ENCODE data around the gene RNF40.

Gene RNF40

GRCh38 chr16:30762991-30763725 is 1.0 kb downstream of the RNF40 start:
- Histone ChIP-seq H3K4me3 (ENCODE audit: severe bottlenecking) (peak overlapping the region; percentile 70), H3K9me3 (ENCODE audit: severe bottlenecking) (no peaks in the 10 kb centered on the region), H3K27ac (ENCODE audit: poor library complexity, severe bottlenecking) (peak overlapping the region; percentile 54), H3K27me3 (ENCODE audit: insufficient read depth, poor library complexity, severe bottlenecking) (no peaks in the 10 kb centered on the region), H3K36me3 (ENCODE audit: low read depth) (peaks cover 54% of the 10 kb centered on the region), H3K4me1 (ENCODE audit: insufficient read depth, poor library complexity, severe bottlenecking) (peaks cover 10% of the 10 kb centered on the region)
- ATAC-seq (ENCODE audit: low read depth) (no peak), DNase-seq (ENCODE audit: low spot score) (peak; percentile 20)
- no peak for TF ChIP-seq CTCF (IDR thresholded peaks at IDR 0.05; ENCODE audit: poor library complexity, severe bottlenecking)

- DNase-seq (ENCODE audit: low spot score) = peak; percentile 29
- Histone ChIP-seq H3K27me3 (ENCODE audit: insufficient read depth, poor library complexity, severe bottlenecking) (no peaks in the 10 kb centered on the region), H3K36me3 (ENCODE audit: low read depth) (peaks cover 63% of the 10 kb centered on the region), H3K4me3 (ENCODE audit: severe bottlenecking) (no peak overlapping the region), H3K27ac (ENCODE audit: poor library complexity, severe bottlenecking) (no peak overlapping the region), H3K9me3 (ENCODE audit: severe bottlenecking) (no peaks in the 10 kb centered on the region), H3K4me1 (ENCODE audit: insufficient read depth, poor library complexity, severe bottlenecking) (peaks cover 10% of the 10 kb centered on the region)
- no peak for TF ChIP-seq CTCF (IDR thresholded peaks at IDR 0.05; ENCODE audit: poor library complexity, severe bottlenecking)
- ATAC-seq (ENCODE audit: low read depth) = no peak
These were observed 2.0 kb downstream of the RNF40 start for GRCh38 chr16:30764086-30764485.

GRCh38 chr16:30764816-30765465 is 2.8 kb downstream of the RNF40 start:
- Histone ChIP-seq H3K27ac (ENCODE audit: poor library complexity, severe bottlenecking) (no peak overlapping the region), H3K4me3 (ENCODE audit: severe bottlenecking) (no peak overlapping the region), H3K9me3 (ENCODE audit: severe bottlenecking) (no peaks in the 10 kb centered on the region), H3K4me1 (ENCODE audit: insufficient read depth, poor library complexity, severe bottlenecking) (peaks cover 10% of the 10 kb centered on the region), H3K27me3 (ENCODE audit: insufficient read depth, poor library complexity, severe bottlenecking) (no peaks in the 10 kb centered on the region), H3K36me3 (ENCODE audit: low read depth) (peaks cover 71% of the 10 kb centered on the region)
- TF ChIP-seq CTCF (IDR thresholded peaks at IDR 0.05; ENCODE audit: poor library complexity, severe bottlenecking) = no peak
- no peak for ATAC-seq (ENCODE audit: low read depth)
- DNase-seq (ENCODE audit: low spot score) = no peak

- peaks cover 85% of the 10 kb centered on the region for H3K36me3 ChIP-seq (ENCODE audit: low read depth)
- no peak overlapping the region for H3K4me3 ChIP-seq (ENCODE audit: severe bottlenecking)
- DNase-seq (ENCODE audit: low spot score) (peak; percentile 32), ATAC-seq (ENCODE audit: low read depth) (no peak)
- no peaks in the 10 kb centered on the region for H3K9me3 ChIP-seq (ENCODE audit: severe bottlenecking)
- no peak for TF ChIP-seq CTCF (IDR thresholded peaks at IDR 0.05; ENCODE audit: poor library complexity, severe bottlenecking)
- H3K27me3 ChIP-seq (ENCODE audit: insufficient read depth, poor library complexity, severe bottlenecking) = no peaks in the 10 kb centered on the region
- H3K27ac ChIP-seq (ENCODE audit: poor library complexity, severe bottlenecking) = no peak overlapping the region
- peaks cover 10% of the 10 kb centered on the region for H3K4me1 ChIP-seq (ENCODE audit: insufficient read depth, poor library complexity, severe bottlenecking)
These were observed 4.2 kb downstream of the RNF40 start for GRCh38 chr16:30766206-30766932.

Measured in RWPE2 (cell line).